Heart left ventricle (tissue), 13 donors: Measurements from ENCODE around the gene FLYWCH2.

Source experiments
- POLR2A ChIP-seq, 2 donors: fragments of 450-650 bp; IDR thresholded peaks; one replicate each; pipeline ENCODE4 v1.6.1; 2017; ENCODE audit warnings: antibody characterized with exemption in 2 of 2, mild to moderate bottlenecking in 2 of 2, moderate library complexity in 2 of 2
- TF ChIP-seq, protein P1 (sequence below), 12 donors: fragments of 200-600 bp; sonication (generic) in 4 of 12; IDR thresholded peaks; one replicate each; pipeline versions ENCODE4 v1.5.0 to v1.8.0; 2018 to 2022; ENCODE audit warnings: antibody characterized with exemption in 12 of 12, mild to moderate bottlenecking in 5 of 12
- donor health status: ischemic (EF 13 %, LVEDD 7.1; RV severe dilation, severe dysfunction).
- donor health status: DM: no; HTN: yes; CAD: no.
- donor health status: DM: no; HTN: no; CAD: no.
- donor health status: ischemic (EF 25% LVEDD 6.9; RV normal size, moderate dysfunction).
- donor health status: ischemic (EF 25% LVEDD 5.7; RV mildly dilated, moderate dysfunction).
- donor health status: ischemic (EF 35%, LVEDD 5.7; RV mildly dilated, moderate dysfunction).
- donor health status: nonischemic (EF 11% LVEDD 7.7; RV severe dilation, severe dysfunction).
- donor health status: DM: yes; HTN: yes; CAD: no.
- donor health status: PGD.
- donor health status: ischemic (EF 29% LVEDD 5.4; RV normal size, mild dysfunction).
- donor health status: nonischemic (EF 23%, LVEDD 6.1; RV moderate dilation, normal function).

- TF ChIP-seq, protein P1, sequence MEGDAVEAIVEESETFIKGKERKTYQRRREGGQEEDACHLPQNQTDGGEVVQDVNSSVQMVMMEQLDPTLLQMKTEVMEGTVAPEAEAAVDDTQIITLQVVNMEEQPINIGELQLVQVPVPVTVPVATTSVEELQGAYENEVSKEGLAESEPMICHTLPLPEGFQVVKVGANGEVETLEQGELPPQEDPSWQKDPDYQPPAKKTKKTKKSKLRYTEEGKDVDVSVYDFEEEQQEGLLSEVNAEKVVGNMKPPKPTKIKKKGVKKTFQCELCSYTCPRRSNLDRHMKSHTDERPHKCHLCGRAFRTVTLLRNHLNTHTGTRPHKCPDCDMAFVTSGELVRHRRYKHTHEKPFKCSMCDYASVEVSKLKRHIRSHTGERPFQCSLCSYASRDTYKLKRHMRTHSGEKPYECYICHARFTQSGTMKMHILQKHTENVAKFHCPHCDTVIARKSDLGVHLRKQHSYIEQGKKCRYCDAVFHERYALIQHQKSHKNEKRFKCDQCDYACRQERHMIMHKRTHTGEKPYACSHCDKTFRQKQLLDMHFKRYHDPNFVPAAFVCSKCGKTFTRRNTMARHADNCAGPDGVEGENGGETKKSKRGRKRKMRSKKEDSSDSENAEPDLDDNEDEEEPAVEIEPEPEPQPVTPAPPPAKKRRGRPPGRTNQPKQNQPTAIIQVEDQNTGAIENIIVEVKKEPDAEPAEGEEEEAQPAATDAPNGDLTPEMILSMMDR (IDR thresholded peaks at IDR 0.05) = peak in 2 of 12 donors; percentile 13 to 18
- peak in 1 of 2 donors; percentile 73 for TF ChIP-seq POLR2A (IDR thresholded peaks at IDR 0.05)
These were observed at the start of gene FLYWCH2 for GRCh38 chr16:2882650-2883457.
